Upper lobe of left lung (tissue), 6 donors: ENCODE data around the gene ERICH3. TPM values are rescaled to one million over a fixed set of nuclear protein-coding genes. Genes with fewer than 3 reads are reported as not detected.
"Not testable (repeated sequence)": the region's sequence is repeated elsewhere in the genome, so short reads cannot be mapped to it uniquely, and the experiment has no call there.

Source experiments
- ATAC-seq, 2 donors: fragments of 200-7000 bp; cut with Tn5 transposase; one replicate each; pipeline ENCODE4 v1.9.1; 2022; ENCODE audit warnings: mild to moderate bottlenecking in 2 of 2, moderate library complexity in 2 of 2; ENCODE audit not compliant: low FRiP score in 2 of 2
- DNase-seq, 2 donors: peaks; one replicate each; pipeline ENCODE4 v3.0.0-alpha.2; 2019 to 2020
- H3K27ac ChIP-seq, 4 donors: fragments of 200-600 bp; sonication (generic); one replicate each; pipeline ENCODE4 v1.5.1; 2016 to 2019
- H3K27me3 ChIP-seq, 4 donors: fragments of 200-600 bp; sonication (generic); one replicate each; pipeline ENCODE4 v1.5.1; 2017 to 2019
- H3K36me3 ChIP-seq, 4 donors: fragments of 200-600 bp; sonication (generic); one replicate each; pipeline ENCODE4 v1.5.1; 2016 to 2019
- H3K4me1 ChIP-seq, 4 donors: fragments of 200-600 bp; sonication (generic); one replicate each; pipeline ENCODE4 v1.5.1; 2018 to 2019
- H3K4me3 ChIP-seq, 4 donors: fragments of 200-600 bp; sonication (generic); one replicate each; pipeline ENCODE4 v1.5.1; 2017 to 2019; ENCODE audit warnings: mild to moderate bottlenecking in 2 of 4, moderate library complexity in 1 of 4
- H3K9me3 ChIP-seq, 4 donors: fragments of 200-600 bp; sonication (generic); one replicate each; pipeline ENCODE4 v1.5.1; 2018 to 2019
- CTCF ChIP-seq, 6 experiments: fragments of 450-650 bp in 4 of 6; fragments of 200-600 bp in 2 of 6; sonication (generic) in 2 of 6; IDR thresholded peaks; one replicate each; pipeline ENCODE4 v1.5.1; 2016 to 2019; ENCODE audit warnings: antibody characterized with exemption in 6 of 6
- EP300 ChIP-seq, 4 donors: sonication (generic); formaldehyde crosslinking; IDR thresholded peaks; one replicate each; pipeline ENCODE4 v1.5.1; 2017; ENCODE audit warnings: antibody characterized with exemption in 4 of 4, control low read depth in 2 of 4
- POLR2A ChIP-seq, 4 donors: fragments of 450-650 bp; IDR thresholded peaks; one replicate each; pipeline ENCODE4 v1.5.1; 2016 to 2017; ENCODE audit warnings: antibody characterized with exemption in 4 of 4, mild to moderate bottlenecking in 2 of 4
- POLR2AphosphoS5 ChIP-seq, 2 donors: sonication (generic); formaldehyde crosslinking; IDR thresholded peaks; one replicate each; pipeline ENCODE4 v1.5.1; 2017; ENCODE audit warnings: antibody characterized with exemption in 2 of 2
- WGBS, 2 donors: methylation state at CpG; one replicate each; pipeline ENCODE4 v1.1.5; 2017 to 2018; 5-methylcytosine and 5-hydroxymethylcytosine counted together
- total RNA-seq, 6 donors: library from RNA; depleted of rRNA in 4 of 6; stranded (reverse); fragments of >200 nt in 4 of 6; gene quantifications; one replicate each; pipeline versions ENCODE4 v1.1.0 to v1.2.1, GENCODE V29; 2016 to 2021
- donor health status: DM: no; HTN: no; CAD: no; lungs with moderate emphysema.
- donor health status: DM: no; HTN: yes; CAD: no; lungs with severe emphysema.

The ERICH3 gene
- total RNA-seq, 6 donors from 2014 or later: 0.23 to 37.5 (median 3.7) TPM

GRCh38 chr1:74681449-74681848 is 7.9 kb upstream of the ERICH3 start:
- 73 to 75% methylated on average over 4 of the region's 4 CpGs for WGBS, 2 donors
- H3K4me1 ChIP-seq: no peaks in the 10 kb centered on the region

GRCh38 chr1:74681001-74681400 is 7.4 kb upstream of the ERICH3 start:
- 39 to 53% methylated on average over 3 of the region's 3 CpGs for WGBS, 2 donors
- DNase-seq (no peak), ATAC-seq (no peak)
- no peak overlapping the region for H3K27ac ChIP-seq
- H3K9me3 ChIP-seq: no peaks in the 10 kb centered on the region
- no peaks in the 10 kb centered on the region for H3K4me1 ChIP-seq
- H3K4me3 ChIP-seq: no peak overlapping the region
- H3K27me3 ChIP-seq: no peaks in the 10 kb centered on the region
- TF ChIP-seq CTCF (IDR thresholded peaks at IDR 0.05) (no peak), EP300 (IDR thresholded peaks at IDR 0.05) (no peak), POLR2A (IDR thresholded peaks at IDR 0.05) (no peak), POLR2AphosphoS5 (IDR thresholded peaks at IDR 0.05) (no peak)
- H3K36me3 ChIP-seq: no peaks in the 10 kb centered on the region

More at GRCh38 chr1:74681449-74681848, 7.9 kb upstream of the ERICH3 start:
- Histone ChIP-seq H3K9me3 (no peaks in the 10 kb centered on the region), H3K27me3 (no peaks in the 10 kb centered on the region), H3K27ac (no peak overlapping the region), H3K4me3 (no peak overlapping the region), H3K36me3 (no peaks in the 10 kb centered on the region)
- DNase-seq (no peak), ATAC-seq (no peak)
- no peak for TF ChIP-seq POLR2AphosphoS5 (IDR thresholded peaks at IDR 0.05)
- TF ChIP-seq POLR2A (IDR thresholded peaks at IDR 0.05): no peak
- no peak for TF ChIP-seq EP300 (IDR thresholded peaks at IDR 0.05)

GRCh38 chr1:74679811-74680210 is 6.2 kb upstream of the ERICH3 start:
- Histone ChIP-seq H3K27ac (no peak overlapping the region), H3K36me3 (no peaks in the 10 kb centered on the region), H3K27me3 (no peaks in the 10 kb centered on the region), H3K4me1 (no peaks in the 10 kb centered on the region), H3K9me3 (no peaks in the 10 kb centered on the region), H3K4me3 (no peak overlapping the region)
- 89 to 94% methylated on average over 2 of the region's 2 CpGs for WGBS, 2 donors
- TF ChIP-seq POLR2AphosphoS5 (IDR thresholded peaks at IDR 0.05) (no peak), CTCF (IDR thresholded peaks at IDR 0.05) (no peak), EP300 (IDR thresholded peaks at IDR 0.05) (no peak), POLR2A (IDR thresholded peaks at IDR 0.05) (no peak)
- ATAC-seq: no peak
- DNase-seq: no peak

- ATAC-seq: no peak
- no peak for DNase-seq
- peaks cover 0 to 8% (median 0%) of the 10 kb centered on the region in 4 donors for H3K27me3 ChIP-seq
- no peaks in the 10 kb centered on the region for H3K36me3 ChIP-seq
- no peak overlapping the region for H3K4me3 ChIP-seq
- H3K4me1 ChIP-seq: peaks cover 0 to 8% (median 2%) of the 10 kb centered on the region in 4 donors
- no peaks in the 10 kb centered on the region for H3K9me3 ChIP-seq
- TF ChIP-seq POLR2A (IDR thresholded peaks at IDR 0.05) (no peak), EP300 (IDR thresholded peaks at IDR 0.05) (no peak), POLR2AphosphoS5 (IDR thresholded peaks at IDR 0.05) (no peak), CTCF (IDR thresholded peaks at IDR 0.05) (no peak)
- H3K27ac ChIP-seq: no peak overlapping the region
These were observed 4.3 kb upstream of the ERICH3 start for GRCh38 chr1:74677926-74678325.

- Histone ChIP-seq H3K4me3 (no peak overlapping the region), H3K27ac (no peak overlapping the region), H3K9me3 (peaks cover 0 to 7% (median 2%) of the 10 kb centered on the region in 4 donors), H3K36me3 (no peaks in the 10 kb centered on the region), H3K4me1 (peaks cover 0 to 8% (median 2%) of the 10 kb centered on the region in 4 donors), H3K27me3 (peaks cover 0 to 8% (median 0%) of the 10 kb centered on the region in 4 donors)
- 60% methylated on average over 6 of the region's 6 CpGs for WGBS, 2 donors
- ATAC-seq: no peak
- TF ChIP-seq EP300 (IDR thresholded peaks at IDR 0.05): no peak
- no peak for TF ChIP-seq POLR2AphosphoS5 (IDR thresholded peaks at IDR 0.05)
- TF ChIP-seq CTCF (IDR thresholded peaks at IDR 0.05): no peak
- TF ChIP-seq POLR2A (IDR thresholded peaks at IDR 0.05): no peak
- DNase-seq: no peak
These were observed 871 bp upstream of the ERICH3 start for GRCh38 chr1:74674278-74675048.

GRCh38 chr1:74670866-74671265 is 2.7 kb downstream of the ERICH3 start:
- H3K4me3 ChIP-seq, H3K36me3 ChIP-seq, H3K4me1 ChIP-seq, ATAC-seq, DNase-seq, H3K27me3 ChIP-seq, H3K27ac ChIP-seq, H3K9me3 ChIP-seq: not testable (repeated sequence)
- WGBS, 2 donors: 82 to 90% methylated on average over 3 of the region's 3 CpGs
